Neural progenitor cell (in vitro differentiated cells): Measurements from ENCODE around the gene LYSMD3.

Experiments
- CTCF ChIP-seq: fragments of 200-600 bp; sonication (generic); IDR thresholded peaks from 2 replicates; pipeline ENCODE4 v1.5.1; 2017; ENCODE audit warnings: antibody characterized with exemption, mild to moderate bottlenecking
- EZH2 ChIP-seq: fragments of 200-600 bp; sonication (generic); IDR thresholded peaks from 2 replicates; pipeline ENCODE4 v1.6.1; 2017; ENCODE audit warnings: antibody characterized with exemption, mild to moderate bottlenecking, moderate library complexity
- EZH2phosphoT487 ChIP-seq: fragments of 200-600 bp; sonication (generic); IDR thresholded peaks from 2 replicates; pipeline ENCODE4 v1.6.1; 2017; ENCODE audit warnings: antibody characterized with exemption

- TF ChIP-seq CTCF (no peak), EZH2 (no peak), EZH2phosphoT487 (no peak)
These were observed 5.5 kb upstream of the LYSMD3 start for GRCh38 chr5:90534922-90535321.
